HUES64 (cell line): ENCODE data around the gene PSMB10. TPM values are rescaled to one million over a fixed set of nuclear protein-coding genes. Genes with fewer than 3 reads are reported as not detected.
"Not testable (repeated sequence)": the region's sequence is repeated elsewhere in the genome, so short reads cannot be mapped to it uniquely, and the experiment has no call there.

Source experiments
- H3K27ac ChIP-seq: 2 replicates; pipeline ENCODE4 v1.7.0; 2013; ENCODE audit warnings: low read depth, low read length, inconsistent platforms
- H3K27me3 ChIP-seq: 2 replicates; pipeline ENCODE4 v1.6.1; 2013; ENCODE audit warnings: mild to moderate bottlenecking, low read length; ENCODE audit not compliant: insufficient read depth
- H3K36me3 ChIP-seq: 2 replicates; pipeline ENCODE4 v1.6.1; 2013; ENCODE audit warnings: mild to moderate bottlenecking, low read length; ENCODE audit not compliant: insufficient read depth
- H3K4me1 ChIP-seq: 2 replicates; pipeline ENCODE4 v1.6.1; 2013; ENCODE audit warnings: mild to moderate bottlenecking, low read length, moderate library complexity; ENCODE audit not compliant: insufficient read depth
- H3K4me3 ChIP-seq: 2 replicates; pipeline ENCODE4 v1.5.1; 2013; ENCODE audit warnings: mild to moderate bottlenecking, low read length, moderate library complexity
- H3K9ac ChIP-seq: 2 replicates; pipeline ENCODE4 v1.6.1; 2013; ENCODE audit warnings: mild to moderate bottlenecking, low read depth, low read length
- H3K9me3 ChIP-seq: 2 replicates; pipeline ENCODE4 v1.6.1; 2013; ENCODE audit warnings: low read depth, low read length; ENCODE audit not compliant: insufficient read depth
- WGBS: fragments of 150-250, 120-280 bp; methylation state at CpG from one replicate; pipeline ENCODE4 v1.1.7; 2013; ENCODE audit warnings: missing lambda C conversion rate; 5-methylcytosine and 5-hydroxymethylcytosine counted together
- polyA plus RNA-seq, 2 experiments: library from polyadenylated mRNA; stranded (reverse); fragments of 50-300 nt; gene quantifications; one replicate each; pipeline ENCODE4 v1.2.3, GENCODE V29; 2013

The PSMB10 gene
- polyA plus RNA-seq (2013, experiment 1 of 2): 25.6 TPM
- 21.9 TPM for polyA plus RNA-seq (2013, experiment 2 of 2)

DNA sequence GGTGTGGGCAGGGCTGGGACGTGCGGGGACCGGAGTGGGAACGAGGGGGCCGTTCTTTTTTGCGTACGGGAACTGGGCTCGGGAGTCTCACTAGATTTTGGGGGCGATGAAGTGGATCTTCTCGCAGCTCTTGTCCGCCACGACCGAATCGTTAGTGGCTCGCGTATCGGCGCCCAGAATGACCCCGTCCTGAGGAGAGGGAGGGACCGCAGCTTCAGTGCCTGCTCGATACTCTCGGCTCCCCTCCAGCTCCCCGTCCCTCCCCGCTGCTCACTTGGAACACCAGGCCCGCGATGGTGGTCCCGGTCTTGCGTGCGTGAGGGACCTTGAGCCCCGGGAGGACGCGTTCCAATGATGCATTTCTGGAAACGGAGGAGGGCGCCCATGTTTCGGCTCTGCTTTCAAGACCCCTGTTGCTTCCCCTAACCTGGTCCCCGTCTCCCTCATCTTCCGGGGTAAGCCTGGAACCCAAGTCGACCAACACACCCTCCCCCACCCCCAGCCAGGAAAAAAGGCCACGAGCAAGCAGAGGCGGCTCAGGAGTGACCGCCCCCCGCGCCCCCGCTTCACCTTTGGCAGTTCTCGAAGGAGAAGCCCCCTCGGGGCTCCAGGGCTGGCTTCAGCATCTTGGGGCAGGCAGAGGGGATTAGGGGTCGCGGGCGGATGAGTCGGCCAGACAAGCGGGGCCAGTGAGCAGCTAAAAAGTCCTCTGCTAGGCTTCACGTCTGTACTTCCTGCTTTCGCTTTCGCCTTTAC, at the start of gene PSMB10:
TSS of gene PSMB10 (minus strand) at position 727 of the 756 bp plus-strand sequence. CDS start at position 626, 101 bp downstream.
- H3K4me3 ChIP-seq: peak within 1 kb of the TSS; percentile 87
- no peaks in the 10 kb centered on the region for H3K27me3 ChIP-seq
- peak within 1 kb of the TSS; percentile 65 for H3K27ac ChIP-seq
- 0 out of 2 replicates have a peak, but pooled peaks cover 6% of the 10 kb centered on the region for H3K36me3 ChIP-seq
- H3K9me3 ChIP-seq: no peaks in the 10 kb centered on the region
- peak within 1 kb of the TSS; percentile 85 for H3K9ac ChIP-seq
- H3K4me1 ChIP-seq: peaks cover 4% of the 10 kb centered on the region; the same call in 1 of the 2 replicates
- WGBS: 1% methylated on average over 54 of the region's 54 CpGs

- no peaks in the 10 kb centered on the region for H3K36me3 ChIP-seq
- no peaks in the 10 kb centered on the region for H3K27me3 ChIP-seq
- WGBS: 96% methylated on average over 46 of the region's 49 CpGs
- no peak overlapping the region for H3K4me3 ChIP-seq
- H3K9me3 ChIP-seq: no peaks in the 10 kb centered on the region
- no peak overlapping the region for H3K9ac ChIP-seq
- no peak overlapping the region for H3K27ac ChIP-seq
- no peaks in the 10 kb centered on the region for H3K4me1 ChIP-seq
These were observed 45.5 kb upstream of the PSMB10 start for GRCh38 chr16:67982011-67982696.

- no peak within 1 kb of the TSS for H3K9ac ChIP-seq
These were observed 43.5 kb upstream of the PSMB10 start, which contains the start of gene DPEP3 for GRCh38 chr16:67979955-67980678. TSS of gene DPEP3 (minus strand) at chr16:67980499. CDS start at chr16:67980380, 119 bp downstream.

GRCh38 chr16:67977469-67978227, 41.0 kb upstream of the PSMB10 start:
- Histone ChIP-seq H3K9ac (no peak overlapping the region), H3K4me3 (no peak overlapping the region), H3K27ac (no peak overlapping the region), H3K27me3 (no peaks in the 10 kb centered on the region), H3K9me3 (no peaks in the 10 kb centered on the region), H3K4me1 (no peaks in the 10 kb centered on the region), H3K36me3 (no peaks in the 10 kb centered on the region)
- 86% methylated on average over 8 of the region's 9 CpGs for WGBS

More at GRCh38 chr16:67979955-67980678, 43.5 kb upstream of the PSMB10 start, which contains the start of gene DPEP3:
- 91% methylated on average over 62 of the region's 62 CpGs for WGBS
- H3K27ac ChIP-seq: no peak within 1 kb of the TSS
- no peaks in the 10 kb centered on the region for H3K4me1 ChIP-seq
- H3K27me3 ChIP-seq: no peaks in the 10 kb centered on the region
- no peaks in the 10 kb centered on the region for H3K9me3 ChIP-seq
- no peaks in the 10 kb centered on the region for H3K36me3 ChIP-seq
- H3K4me3 ChIP-seq: no peak within 1 kb of the TSS

DNA sequence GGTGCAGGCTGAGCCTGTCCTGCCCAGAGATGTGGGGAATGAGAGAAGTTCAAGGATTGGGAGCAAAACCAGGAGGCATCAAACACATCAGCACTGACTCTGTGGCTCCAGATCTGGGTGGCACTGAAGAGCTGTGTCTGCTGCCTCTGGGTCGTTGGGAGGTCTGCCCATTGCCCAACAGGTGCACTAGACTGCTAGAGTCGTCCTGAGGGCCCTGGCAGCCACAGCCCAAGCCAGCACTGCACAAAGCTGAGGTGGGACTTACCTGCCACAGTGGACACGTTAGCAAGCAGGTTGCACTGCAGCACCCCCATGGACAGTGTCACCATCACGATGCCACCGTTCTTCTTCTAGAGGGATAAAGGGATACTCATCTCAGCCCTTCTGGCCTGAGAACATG, 40.4 kb upstream of the PSMB10 start:
- Histone ChIP-seq H3K9ac (no peak overlapping the region), H3K4me1 (no peaks in the 10 kb centered on the region), H3K27ac (no peak overlapping the region), H3K4me3 (no peak overlapping the region), H3K36me3 (no peaks in the 10 kb centered on the region), H3K9me3 (no peaks in the 10 kb centered on the region), H3K27me3 (no peaks in the 10 kb centered on the region)
- 80% methylated on average over 5 of the region's 5 CpGs for WGBS

DNA sequence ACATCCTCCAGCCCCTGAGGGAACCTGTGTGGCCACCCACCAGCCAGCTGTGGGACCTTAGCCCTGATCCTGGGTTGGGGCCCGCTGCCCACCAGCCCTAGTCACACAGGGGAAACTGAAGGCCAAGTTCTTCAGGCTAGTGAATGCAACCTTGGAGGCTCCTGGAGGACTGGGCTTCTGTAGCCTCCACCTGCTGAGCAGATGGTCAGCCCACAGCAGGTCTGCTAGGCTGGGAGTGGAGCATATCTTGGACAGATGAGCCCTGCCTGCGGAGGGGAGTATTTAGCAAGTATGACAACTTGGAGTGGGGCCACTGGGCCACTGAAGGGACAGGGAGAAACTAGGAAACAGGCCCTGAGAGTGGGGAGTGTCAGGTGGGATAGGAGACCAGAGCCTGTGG, 39.6 kb upstream of the PSMB10 start:
- no peaks in the 10 kb centered on the region for H3K4me1 ChIP-seq

DNA sequence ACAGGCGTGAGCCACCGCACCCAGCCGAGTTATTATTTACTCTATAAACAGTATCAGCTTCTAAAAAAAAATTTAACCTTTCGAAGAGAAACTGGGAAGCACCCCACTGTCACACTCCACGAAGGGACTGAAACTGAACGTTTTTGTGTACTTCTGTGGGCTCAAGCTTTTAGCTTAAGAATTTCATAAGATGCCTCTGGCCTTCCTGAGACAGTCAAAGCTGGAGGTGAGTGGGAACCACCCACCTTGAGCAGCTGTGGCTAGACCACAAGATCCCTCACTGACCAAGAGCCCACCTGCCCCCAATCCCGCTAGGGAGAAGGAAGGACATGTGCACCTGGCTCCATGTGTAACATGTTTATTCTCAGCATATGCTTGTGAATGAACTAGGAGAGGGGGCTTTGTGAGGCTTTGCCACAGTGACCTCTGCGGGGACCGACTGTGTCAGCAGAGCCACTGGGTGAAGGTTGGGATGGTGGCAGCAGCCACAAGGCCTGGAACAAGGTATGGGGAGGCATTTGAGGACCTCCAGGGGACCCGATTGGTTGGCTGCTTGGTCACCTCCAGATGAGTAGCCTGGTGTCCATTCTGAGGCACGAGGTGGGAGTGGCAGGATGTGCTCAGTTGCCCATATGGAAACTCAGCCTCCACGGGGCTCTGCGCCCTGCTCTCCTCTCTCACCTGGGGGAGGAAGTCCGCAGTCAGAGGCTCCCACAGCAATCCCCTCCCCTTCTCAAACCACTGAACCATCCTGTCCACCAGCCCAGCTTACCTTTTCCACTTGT, 38.9 kb upstream of the PSMB10 start:
- WGBS: 89% methylated on average over 14 of the region's 14 CpGs

More for the DNA sequence above, 39.6 kb upstream of the PSMB10 start:
- H3K9me3 ChIP-seq: no peaks in the 10 kb centered on the region
- H3K27me3 ChIP-seq: no peaks in the 10 kb centered on the region
- no peak overlapping the region for H3K4me3 ChIP-seq
- H3K36me3 ChIP-seq: no peaks in the 10 kb centered on the region
- 89% methylated on average over 2 of the region's 2 CpGs for WGBS
- H3K9ac ChIP-seq: no peak overlapping the region
- no peak overlapping the region for H3K27ac ChIP-seq

DNA sequence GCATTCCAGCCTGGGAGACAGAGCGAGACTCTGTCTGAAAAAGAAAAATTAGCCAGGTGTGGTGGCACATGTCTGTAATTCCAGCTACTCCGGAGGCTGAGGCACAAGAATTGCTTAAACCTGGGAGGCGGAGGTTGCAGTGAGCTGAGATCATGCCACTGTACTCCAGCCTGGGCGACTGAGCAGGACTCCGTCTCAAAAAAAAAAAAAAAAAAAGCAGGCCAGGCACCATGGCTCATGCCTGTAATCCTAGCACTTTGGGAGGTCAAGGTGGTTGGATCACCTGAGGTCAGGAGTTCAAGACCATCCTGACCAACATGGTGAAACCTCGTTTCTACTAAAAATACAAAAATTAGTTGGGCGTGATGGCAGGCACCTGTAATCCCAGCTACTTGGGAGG, 35.6 kb upstream of the PSMB10 start:
- not testable (repeated sequence) for H3K4me1 ChIP-seq, H3K36me3 ChIP-seq
- 92% methylated on average over 7 of the region's 7 CpGs for WGBS

More for the DNA sequence above, 38.9 kb upstream of the PSMB10 start:
- Histone ChIP-seq H3K9ac (no peak overlapping the region), H3K27me3 (no peaks in the 10 kb centered on the region), H3K4me3 (no peak overlapping the region), H3K4me1 (no peaks in the 10 kb centered on the region), H3K9me3 (no peaks in the 10 kb centered on the region), H3K36me3 (no peaks in the 10 kb centered on the region), H3K27ac (no peak overlapping the region)

DNA sequence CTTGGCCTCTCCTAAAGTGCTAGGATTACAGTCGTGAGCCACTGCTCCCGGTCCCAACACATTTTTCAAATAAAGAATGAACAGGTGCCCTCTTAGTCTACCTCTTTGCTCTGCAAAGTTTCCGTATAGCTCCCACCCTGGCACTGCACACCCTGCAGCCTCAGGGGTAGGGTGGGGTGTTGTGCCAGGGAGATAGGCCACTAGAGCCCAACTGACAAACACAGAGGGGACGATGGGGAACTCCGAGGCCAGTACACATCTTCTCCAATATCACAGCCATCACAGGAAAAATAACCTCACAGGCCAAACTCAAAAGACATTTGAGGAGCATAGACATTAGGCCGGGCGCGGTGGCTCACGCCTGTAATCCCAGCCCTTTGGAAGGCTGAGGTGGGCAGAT, 34.5 kb upstream of the PSMB10 start:
- H3K27me3 ChIP-seq: no peaks in the 10 kb centered on the region
- no peak overlapping the region for H3K27ac ChIP-seq
- H3K36me3 ChIP-seq: no peaks in the 10 kb centered on the region
- WGBS: 94% methylated on average over 8 of the region's 9 CpGs
- no peaks in the 10 kb centered on the region for H3K9me3 ChIP-seq
- H3K4me1 ChIP-seq: peaks cover 12% of the 10 kb centered on the region; the same call in 1 of the 2 replicates
- no peak overlapping the region for H3K4me3 ChIP-seq
- no peak overlapping the region for H3K9ac ChIP-seq

More for the DNA sequence above, 35.6 kb upstream of the PSMB10 start:
- not testable (repeated sequence) for H3K27ac ChIP-seq, H3K27me3 ChIP-seq, H3K4me3 ChIP-seq, H3K9ac ChIP-seq, H3K9me3 ChIP-seq
